ENCODE data around the gene HASPIN.

HASPIN gene

DNA sequence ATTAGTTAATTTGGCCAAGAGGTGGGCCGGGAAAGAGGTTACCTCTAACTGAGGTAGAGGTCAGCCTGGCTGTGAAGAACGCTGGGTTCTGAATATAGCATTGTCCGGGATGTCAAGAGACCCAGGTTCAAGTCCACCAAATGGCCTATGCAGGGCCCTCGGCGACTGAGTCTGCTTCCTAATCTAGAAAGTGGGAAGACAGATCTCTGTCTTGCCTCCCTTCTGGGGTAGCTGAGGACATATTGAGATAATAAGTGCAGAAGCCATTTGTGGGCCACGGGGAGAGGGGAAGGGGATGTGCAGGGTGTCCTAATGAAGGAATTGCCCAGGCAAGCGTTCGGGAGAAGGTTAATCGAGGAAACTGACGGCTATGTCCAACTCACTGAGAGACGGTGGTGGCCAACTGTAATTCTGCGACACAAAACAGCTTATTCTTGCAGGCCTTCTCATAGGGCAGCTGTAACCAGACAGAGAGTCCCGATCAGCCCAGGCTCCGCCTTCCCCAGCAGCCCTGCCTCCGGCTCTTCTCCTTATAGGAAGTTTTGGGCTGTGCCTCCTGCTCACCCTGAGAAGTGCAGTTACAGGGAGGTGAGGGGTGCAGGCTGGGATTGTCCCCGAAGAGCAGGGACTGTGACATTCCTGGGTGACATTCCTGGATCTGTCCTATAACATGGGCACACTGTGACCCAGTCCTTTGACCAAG, 15.9 kb downstream of the HASPIN start:
- no peaks in the 10 kb centered on the region for H3K9me3 ChIP-seq (replicated peaks in 1 of 2; ENCODE audit: control insufficient read depth in 2 of 2, insufficient read depth in 1 of 2, low read depth in 1 of 2, low read length in 2 of 2)
- no peak overlapping the region for H3K14ac ChIP-seq (ENCODE audit: low read length)
- H4K8ac ChIP-seq (ENCODE audit: low read depth, low read length): peak overlapping the region; percentile 23
- H2BK15ac ChIP-seq (ENCODE audit: low read length): no peak overlapping the region
- no peak overlapping the region for H3K4me3 ChIP-seq (ENCODE audit: low read length in 2 of 2)
- peaks cover 6 to 10% of the 10 kb centered on the region in 2 donors for H3K4me1 ChIP-seq (ENCODE audit: control insufficient read depth in 2 of 2, insufficient read depth in 1 of 2, low read depth in 1 of 2, low read length in 2 of 2)
- no peak overlapping the region for H2BK12ac ChIP-seq (ENCODE audit: low read length)
- no peak overlapping the region for H2BK120ac ChIP-seq (ENCODE audit: low read depth, low read length)
- H3K27ac ChIP-seq (replicated peaks; ENCODE audit: low read length): no peak overlapping the region
- no peak overlapping the region for H3K4ac ChIP-seq (ENCODE audit: low read length)
- no peak overlapping the region for H3K4me2 ChIP-seq (ENCODE audit: insufficient read depth, low read length, poor library complexity, severe bottlenecking)
- DNase-seq (ENCODE audit: low spot score): no peak
- no peak overlapping the region for H2BK5ac ChIP-seq (ENCODE audit: low read length)
- no peak overlapping the region for H4K91ac ChIP-seq (ENCODE audit: low read depth, low read length, poor library complexity)
- H3K79me1 ChIP-seq (ENCODE audit: low read depth, low read length): no peaks in the 10 kb centered on the region
- H3K36me3 ChIP-seq (replicated peaks in 1 of 2; ENCODE audit: control insufficient read depth in 2 of 2, insufficient read depth in 2 of 2, low read length in 2 of 2): no peaks in the 10 kb centered on the region
- no peak overlapping the region for H3K18ac ChIP-seq (ENCODE audit: low read length)
- no CpG with 5 or more reads among the region's 16 CpGs for WGBS, 2 donors (ENCODE audit: extremely low coverage in 2 of 2, insufficient read length in 2 of 2, insufficient replicate concordance in 1 of 2)
- H3K9ac ChIP-seq (ENCODE audit: low read depth, low read length, poor library complexity): no peak overlapping the region
- no peak overlapping the region for H2AK5ac ChIP-seq (ENCODE audit: low read depth, low read length)
- no peak overlapping the region for H3K23ac ChIP-seq (ENCODE audit: low read depth, low read length, poor library complexity)
- H2AFZ ChIP-seq (ENCODE audit: low read length): peak overlapping the region; percentile 46
- H3K27me3 ChIP-seq (ENCODE audit: control insufficient read depth in 3 of 3, insufficient read depth in 3 of 3, low read depth in 1 of 3, low read length in 3 of 3): peaks cover 0 to 5% (median 0%) of the 10 kb centered on the region in 3 experiments

DNA sequence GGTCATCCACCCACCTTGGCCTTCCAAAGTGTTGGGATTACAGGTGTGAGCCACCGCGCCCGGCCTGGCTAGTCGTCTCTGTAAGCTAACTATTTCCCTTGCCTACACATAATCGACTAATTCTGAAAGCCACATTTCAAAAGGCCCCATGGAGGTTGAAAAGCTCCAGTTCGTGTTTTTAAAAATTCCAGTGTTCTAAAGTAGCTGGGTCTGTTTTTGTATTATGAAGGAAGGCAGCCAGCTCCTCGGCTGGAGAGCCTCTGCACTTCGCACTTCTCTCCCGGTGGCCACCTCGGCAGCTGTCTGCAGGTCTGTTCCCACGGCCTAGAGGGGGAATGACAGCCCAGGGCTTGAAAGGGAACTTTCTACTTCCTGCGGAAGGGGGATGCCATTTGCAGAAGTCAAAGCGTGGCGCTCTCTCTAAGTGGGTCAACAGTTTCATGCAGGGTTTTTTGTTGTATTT, 16.9 kb downstream of the HASPIN start:
- Histone ChIP-seq H2AFZ (ENCODE audit: low read length) (no peak overlapping the region), H2AK5ac (ENCODE audit: low read depth, low read length) (no peak overlapping the region), H3K27ac (replicated peaks; ENCODE audit: low read length) (no peak overlapping the region), H3K36me3 (replicated peaks in 1 of 2; ENCODE audit: control insufficient read depth in 2 of 2, insufficient read depth in 2 of 2, low read length in 2 of 2) (no peaks in the 10 kb centered on the region), H3K4me1 (ENCODE audit: control insufficient read depth in 2 of 2, insufficient read depth in 1 of 2, low read depth in 1 of 2, low read length in 2 of 2) (peaks cover 6 to 10% of the 10 kb centered on the region in 2 donors), H3K4me2 (ENCODE audit: insufficient read depth, low read length, poor library complexity, severe bottlenecking) (no peak overlapping the region), H3K18ac (ENCODE audit: low read length) (no peak overlapping the region), H2BK12ac (ENCODE audit: low read length) (no peak overlapping the region), H3K9me3 (replicated peaks in 1 of 2; ENCODE audit: control insufficient read depth in 2 of 2, insufficient read depth in 1 of 2, low read depth in 1 of 2, low read length in 2 of 2) (no peaks in the 10 kb centered on the region), H4K8ac (ENCODE audit: low read depth, low read length) (no peak overlapping the region), H3K4me3 (ENCODE audit: low read length in 2 of 2) (no peak overlapping the region), H3K14ac (ENCODE audit: low read length) (no peak overlapping the region), H2BK120ac (ENCODE audit: low read depth, low read length) (no peak overlapping the region), H3K79me1 (ENCODE audit: low read depth, low read length) (no peaks in the 10 kb centered on the region), H4K91ac (ENCODE audit: low read depth, low read length, poor library complexity) (no peak overlapping the region), H3K9ac (ENCODE audit: low read depth, low read length, poor library complexity) (no peak overlapping the region), H2BK15ac (ENCODE audit: low read length) (no peak overlapping the region), H3K23ac (ENCODE audit: low read depth, low read length, poor library complexity) (no peak overlapping the region), H3K27me3 (ENCODE audit: control insufficient read depth in 3 of 3, insufficient read depth in 3 of 3, low read depth in 1 of 3, low read length in 3 of 3) (peaks cover 0 to 5% (median 0%) of the 10 kb centered on the region in 3 experiments), H2BK5ac (ENCODE audit: low read length) (no peak overlapping the region), H3K4ac (ENCODE audit: low read length) (no peak overlapping the region)
- WGBS, 2 donors (ENCODE audit: extremely low coverage in 2 of 2, insufficient read length in 2 of 2, insufficient replicate concordance in 1 of 2): no CpG with 5 or more reads among the region's 14 CpGs
- DNase-seq (ENCODE audit: low spot score): no peak

DNA sequence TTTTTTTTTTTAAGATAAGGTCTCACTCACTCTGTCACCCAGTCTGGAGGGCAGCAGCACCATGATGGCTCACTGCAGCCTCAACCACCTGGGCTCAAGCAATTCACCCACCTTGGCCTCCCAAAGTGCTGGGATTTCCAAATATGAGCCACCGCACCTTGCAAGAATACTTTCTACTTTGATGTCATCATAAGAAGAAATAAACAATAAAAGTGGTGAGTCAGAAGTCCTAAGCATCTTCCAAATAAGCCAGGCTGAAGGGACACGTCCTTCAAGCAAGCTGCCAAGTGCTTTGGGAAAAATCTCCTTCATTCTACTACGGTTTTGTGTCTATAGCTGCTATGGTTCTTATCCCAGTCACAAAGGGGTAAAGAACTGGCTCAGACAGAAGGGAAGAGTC, 20.3 kb downstream of the HASPIN start:
- Histone ChIP-seq H3K18ac (ENCODE audit: low read length) (no peak overlapping the region), H2BK12ac (ENCODE audit: low read length) (no peak overlapping the region), H3K4me1 (ENCODE audit: control insufficient read depth in 2 of 2, insufficient read depth in 1 of 2, low read depth in 1 of 2, low read length in 2 of 2) (peaks cover 0 to under 1% of the 10 kb centered on the region in 2 donors), H4K91ac (ENCODE audit: low read depth, low read length, poor library complexity) (no peak overlapping the region), H3K27ac (replicated peaks; ENCODE audit: low read length) (no peak overlapping the region), H2BK120ac (ENCODE audit: low read depth, low read length) (no peak overlapping the region), H2AFZ (ENCODE audit: low read length) (no peak overlapping the region), H3K27me3 (ENCODE audit: control insufficient read depth in 3 of 3, insufficient read depth in 3 of 3, low read depth in 1 of 3, low read length in 3 of 3) (peaks cover 0 to 6% (median 0%) of the 10 kb centered on the region in 3 experiments), H2AK5ac (ENCODE audit: low read depth, low read length) (no peak overlapping the region), H3K14ac (ENCODE audit: low read length) (no peak overlapping the region), H3K36me3 (replicated peaks in 1 of 2; ENCODE audit: control insufficient read depth in 2 of 2, insufficient read depth in 2 of 2, low read length in 2 of 2) (no peaks in the 10 kb centered on the region), H2BK15ac (ENCODE audit: low read length) (no peak overlapping the region), H3K79me1 (ENCODE audit: low read depth, low read length) (no peaks in the 10 kb centered on the region), H3K23ac (ENCODE audit: low read depth, low read length, poor library complexity) (no peak overlapping the region), H3K4ac (ENCODE audit: low read length) (no peak overlapping the region), H4K8ac (ENCODE audit: low read depth, low read length) (no peak overlapping the region), H3K4me2 (ENCODE audit: insufficient read depth, low read length, poor library complexity, severe bottlenecking) (no peak overlapping the region), H3K4me3 (ENCODE audit: low read length in 2 of 2) (no peak overlapping the region), H3K9ac (ENCODE audit: low read depth, low read length, poor library complexity) (no peak overlapping the region), H3K9me3 (replicated peaks in 1 of 2; ENCODE audit: control insufficient read depth in 2 of 2, insufficient read depth in 1 of 2, low read depth in 1 of 2, low read length in 2 of 2) (no peaks in the 10 kb centered on the region), H2BK5ac (ENCODE audit: low read length) (no peak overlapping the region)
- no peak for DNase-seq (ENCODE audit: low spot score)
- no CpG with 5 or more reads among the region's 3 CpGs for WGBS, 2 donors (ENCODE audit: extremely low coverage in 2 of 2, insufficient read length in 2 of 2, insufficient replicate concordance in 1 of 2)

DNA sequence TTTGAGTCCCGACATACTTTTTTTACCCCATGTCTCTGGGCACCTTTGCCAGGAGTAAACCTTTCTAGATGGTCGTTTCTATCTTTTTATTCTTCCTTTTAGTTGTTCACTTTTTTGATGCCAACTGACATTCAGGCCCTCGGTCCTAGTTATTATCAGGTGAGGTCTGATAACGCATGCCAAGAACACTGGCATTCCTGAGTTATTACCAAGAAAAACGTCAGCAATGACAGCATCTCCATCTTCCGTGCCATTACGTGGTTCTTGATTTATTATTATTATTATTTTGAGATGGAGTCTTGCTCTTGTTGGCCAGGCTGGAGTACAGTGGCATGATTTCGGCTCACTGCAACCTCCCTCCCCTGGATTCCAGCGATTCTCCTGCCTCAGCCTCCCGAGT, 21.4 kb downstream of the HASPIN start:
- Histone ChIP-seq H3K4me1 (ENCODE audit: control insufficient read depth in 2 of 2, insufficient read depth in 1 of 2, low read depth in 1 of 2, low read length in 2 of 2) (no peaks in the 10 kb centered on the region), H3K79me1 (ENCODE audit: low read depth, low read length) (no peaks in the 10 kb centered on the region), H2AK5ac (ENCODE audit: low read depth, low read length) (no peak overlapping the region), H4K8ac (ENCODE audit: low read depth, low read length) (no peak overlapping the region), H3K9ac (ENCODE audit: low read depth, low read length, poor library complexity) (no peak overlapping the region), H3K27ac (replicated peaks; ENCODE audit: low read length) (no peak overlapping the region), H3K27me3 (ENCODE audit: control insufficient read depth in 3 of 3, insufficient read depth in 3 of 3, low read depth in 1 of 3, low read length in 3 of 3) (peaks cover 0 to 5% (median 0%) of the 10 kb centered on the region in 3 experiments), H3K14ac (ENCODE audit: low read length) (no peak overlapping the region), H4K91ac (ENCODE audit: low read depth, low read length, poor library complexity) (no peak overlapping the region), H2BK12ac (ENCODE audit: low read length) (no peak overlapping the region), H3K4me3 (ENCODE audit: low read length in 2 of 2) (no peak overlapping the region), H3K23ac (ENCODE audit: low read depth, low read length, poor library complexity) (no peak overlapping the region), H2AFZ (ENCODE audit: low read length) (no peak overlapping the region), H2BK5ac (ENCODE audit: low read length) (no peak overlapping the region), H2BK15ac (ENCODE audit: low read length) (no peak overlapping the region), H3K4me2 (ENCODE audit: insufficient read depth, low read length, poor library complexity, severe bottlenecking) (no peak overlapping the region), H2BK120ac (ENCODE audit: low read depth, low read length) (no peak overlapping the region), H3K36me3 (replicated peaks in 1 of 2; ENCODE audit: control insufficient read depth in 2 of 2, insufficient read depth in 2 of 2, low read length in 2 of 2) (no peaks in the 10 kb centered on the region), H3K4ac (ENCODE audit: low read length) (no peak overlapping the region), H3K9me3 (replicated peaks in 1 of 2; ENCODE audit: control insufficient read depth in 2 of 2, insufficient read depth in 1 of 2, low read depth in 1 of 2, low read length in 2 of 2) (no peaks in the 10 kb centered on the region), H3K18ac (ENCODE audit: low read length) (no peak overlapping the region)
- DNase-seq (ENCODE audit: low spot score): no peak
- WGBS, 2 donors (ENCODE audit: extremely low coverage in 2 of 2, insufficient read length in 2 of 2, insufficient replicate concordance in 1 of 2): no CpG with 5 or more reads among the region's 10 CpGs

Data from neuronal stem cell (in vitro differentiated cells).